HUES6 (cell line): ENCODE results near the gene KRTAP20-2.

Source experiments
- H3K27ac ChIP-seq: 2 replicates; pipeline ENCODE4 v1.7.0; 2013; ENCODE audit warnings: low read depth, mild to moderate bottlenecking, low read length, inconsistent platforms
- H3K27me3 ChIP-seq: 2 replicates; pipeline ENCODE4 v1.6.1; 2013; ENCODE audit warnings: low read length; ENCODE audit not compliant: control insufficient read depth, insufficient read depth
- H3K36me3 ChIP-seq: 2 replicates; pipeline ENCODE4 v1.6.1; 2013; ENCODE audit warnings: low read length; ENCODE audit not compliant: control insufficient read depth, insufficient read depth
- H3K4me1 ChIP-seq: 2 replicates; pipeline ENCODE4 v1.6.1; 2013; ENCODE audit warnings: low read length; ENCODE audit not compliant: control insufficient read depth, insufficient read depth
- H3K4me3 ChIP-seq: 2 replicates; pipeline ENCODE4 v1.5.1; 2013; ENCODE audit warnings: low read depth, low read length
- H3K9ac ChIP-seq: one replicate; pipeline ENCODE4 v1.6.1; 2013; ENCODE audit warnings: mild to moderate bottlenecking, low read length
- H3K9me3 ChIP-seq: 2 replicates; pipeline ENCODE4 v1.6.1; 2013; ENCODE audit warnings: low read depth, low read length; ENCODE audit not compliant: control insufficient read depth, insufficient read depth

The KRTAP20-2 gene

DNA sequence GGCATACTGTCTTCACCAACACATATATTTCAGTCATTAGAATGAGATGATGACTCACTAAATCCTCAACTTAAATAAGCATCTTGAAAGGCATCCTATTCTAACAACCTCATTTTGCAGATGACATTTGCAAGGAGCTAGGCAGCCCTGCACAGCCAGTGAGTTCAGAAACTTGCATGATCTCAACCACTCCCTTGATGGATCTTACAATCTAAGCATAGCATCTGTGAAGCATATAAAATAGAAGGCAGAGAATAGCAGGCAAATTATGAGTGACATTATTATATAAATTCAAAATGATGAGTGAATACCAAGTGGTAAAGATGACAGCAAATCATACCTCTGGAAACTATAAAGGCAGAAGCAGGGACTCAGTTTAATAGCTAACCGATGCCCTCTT lies 39.3 kb downstream of the KRTAP20-2 start:
- Histone ChIP-seq H3K36me3 (no peaks in the 10 kb centered on the region), H3K27ac (no peak overlapping the region), H3K9me3 (peaks cover 12% of the 10 kb centered on the region; the same call in 1 of the 2 replicates), H3K4me3 (no peak overlapping the region), H3K9ac (no peak overlapping the region), H3K27me3 (no peaks in the 10 kb centered on the region), H3K4me1 (no peaks in the 10 kb centered on the region)

DNA sequence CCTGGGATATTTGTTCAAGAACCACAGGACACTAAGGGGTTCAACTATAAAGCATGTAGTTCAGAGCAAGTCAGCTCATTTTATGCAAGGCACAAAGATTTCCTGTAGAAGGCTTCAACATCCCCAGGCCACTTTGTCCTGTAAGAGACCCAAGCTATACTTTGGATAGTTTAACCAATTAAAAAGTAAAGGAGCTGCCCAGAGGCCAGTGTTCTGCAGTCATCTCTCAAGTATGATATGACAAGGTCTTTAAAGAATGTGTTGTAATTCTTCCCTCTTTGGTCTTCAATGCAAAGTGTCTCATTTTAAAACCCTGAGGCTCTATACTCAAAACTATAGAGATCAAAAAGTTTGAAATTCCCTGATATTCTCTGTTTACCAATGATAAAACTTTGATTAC lies 41.7 kb downstream of the KRTAP20-2 start:
- Histone ChIP-seq H3K9me3 (no peaks in the 10 kb centered on the region), H3K36me3 (no peaks in the 10 kb centered on the region), H3K27me3 (no peaks in the 10 kb centered on the region), H3K27ac (no peak overlapping the region), H3K9ac (no peak overlapping the region), H3K4me3 (no peak overlapping the region), H3K4me1 (no peaks in the 10 kb centered on the region)

DNA sequence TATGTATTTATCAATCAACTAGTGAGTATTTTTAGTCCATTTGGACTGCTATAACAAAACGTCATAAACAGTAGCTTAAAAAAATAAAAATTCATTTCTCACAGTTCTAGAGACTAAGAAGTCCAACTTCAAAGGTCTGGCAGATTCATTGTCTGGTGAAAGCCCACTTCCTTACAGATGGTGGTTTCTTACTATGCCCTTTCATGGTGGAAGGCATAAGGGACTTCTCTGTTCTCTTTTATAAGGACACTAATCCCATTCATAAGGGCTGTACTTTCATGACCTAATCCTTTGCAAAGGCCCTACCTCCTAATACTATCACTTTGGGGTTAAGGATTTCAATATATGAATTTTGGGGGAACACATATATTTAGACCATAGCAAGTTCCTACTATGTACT lies 45.6 kb downstream of the KRTAP20-2 start:
- no peaks in the 10 kb centered on the region for H3K4me1 ChIP-seq
- H3K27me3 ChIP-seq: no peaks in the 10 kb centered on the region
- no peak overlapping the region for H3K27ac ChIP-seq
- H3K9ac ChIP-seq: no peak overlapping the region
- H3K4me3 ChIP-seq: no peak overlapping the region
- no peaks in the 10 kb centered on the region for H3K36me3 ChIP-seq
- H3K9me3 ChIP-seq: no peaks in the 10 kb centered on the region

DNA sequence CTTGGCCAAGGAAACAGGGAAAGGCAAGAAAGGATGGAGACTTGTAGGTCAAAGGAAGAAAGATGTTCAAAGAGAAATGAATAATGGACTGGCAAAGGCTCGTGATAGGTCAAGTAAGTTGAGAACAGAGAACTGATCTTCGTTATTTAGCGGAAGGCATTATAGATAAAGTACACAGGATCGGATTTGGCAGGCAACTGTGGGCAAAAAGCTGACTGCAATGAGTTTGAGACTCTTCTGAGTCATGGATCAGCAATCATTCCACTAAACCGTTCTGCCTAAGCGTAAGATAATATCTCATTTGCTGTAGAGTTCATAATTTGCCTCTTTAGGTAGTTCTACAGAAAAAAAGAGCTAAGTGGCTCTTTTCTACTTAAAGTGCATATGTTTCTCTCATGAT lies 49.5 kb downstream of the KRTAP20-2 start:
- H3K9me3 ChIP-seq: no peaks in the 10 kb centered on the region
- 0 out of 2 replicates have a peak, but pooled peaks cover 2% of the 10 kb centered on the region for H3K27me3 ChIP-seq
- H3K27ac ChIP-seq: no peak overlapping the region
- H3K36me3 ChIP-seq: no peaks in the 10 kb centered on the region
- H3K4me1 ChIP-seq: no peaks in the 10 kb centered on the region
- no peak overlapping the region for H3K9ac ChIP-seq
- H3K4me3 ChIP-seq: no peak overlapping the region
